ENCODE measurements around the gene CIT.

The CIT gene

DNA sequence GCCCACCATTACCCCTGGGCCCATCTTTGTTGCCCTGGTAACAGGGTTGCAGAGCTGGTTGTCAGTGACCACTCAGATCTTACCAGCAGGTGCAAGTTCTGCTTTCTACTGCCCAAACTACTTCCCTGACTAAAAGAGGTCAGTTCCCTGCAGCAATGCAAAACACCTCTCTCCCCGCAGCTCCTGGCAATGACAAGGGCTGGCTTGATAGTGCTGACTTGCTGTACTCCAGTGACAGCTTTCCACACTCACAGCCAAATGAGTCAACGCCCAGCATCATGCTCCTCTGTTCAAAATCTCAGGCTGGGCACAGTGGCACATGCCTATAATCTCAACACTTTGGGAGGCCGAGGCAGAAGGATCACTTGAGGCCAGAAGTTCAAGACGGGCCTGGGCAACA lies 90.6 kb downstream of the CIT start:
- CTCF ChIA-PET, result interaction anchor here (1.0 kb wide), 1 partner anchor 9 kb away, joined by 3 read pairs; no protein-coding TSS in a partner anchor
- POLR2A ChIA-PET, result no interaction called here
- DNase-seq (ENCODE audit: extremely low spot score), result no peak
- TF ChIP-seq CTCF (IDR thresholded peaks at IDR 0.05; ENCODE audit: control extremely low read depth, extremely low read depth, low read depth, missing control alignments), result no peak

- CTCF ChIA-PET, result interaction anchor here (0.8 kb wide), 1 partner anchor 13 kb away, joined by 3 read pairs; no protein-coding TSS in a partner anchor
Observed at GRCh38 chr12:119784673-119785072, 92.4 kb downstream of the CIT start.

GRCh38 chr12:119783787-119784186 lies 93.3 kb downstream of the CIT start:
- ChIA-PET CTCF (no interaction called here), POLR2A (no interaction called here)
- no peak for TF ChIP-seq CTCF (IDR thresholded peaks at IDR 0.05; ENCODE audit: control extremely low read depth, extremely low read depth, low read depth, missing control alignments)
- DNase-seq (ENCODE audit: extremely low spot score), result no peak

More at GRCh38 chr12:119784673-119785072, 92.4 kb downstream of the CIT start:
- no peak for DNase-seq (ENCODE audit: extremely low spot score)
- POLR2A ChIA-PET, result no interaction called here
- TF ChIP-seq CTCF (IDR thresholded peaks at IDR 0.05; ENCODE audit: control extremely low read depth, extremely low read depth, low read depth, missing control alignments), result no peak

GRCh38 chr12:119781804-119782203 lies 95.3 kb downstream of the CIT start:
- CTCF ChIA-PET, result interaction anchor here (1.0 to 4.9 kb wide), 10 partner anchors 9 to 94 kb away, joined by 3 to 31 read pairs (median 4); no protein-coding TSS in a partner anchor
- DNase-seq (ENCODE audit: extremely low spot score), result peak; percentile 33
- POLR2A ChIA-PET, result no interaction called here
- TF ChIP-seq CTCF (IDR thresholded peaks at IDR 0.05; ENCODE audit: control extremely low read depth, extremely low read depth, low read depth, missing control alignments), result no peak

GRCh38 chr12:119780786-119781434 lies 96.2 kb downstream of the CIT start:
- DNase-seq (ENCODE audit: extremely low spot score), result no peak
- CTCF ChIA-PET, result interaction anchor here (1.0 to 4.9 kb wide), 11 partner anchors 10 to 121 kb away, joined by 3 to 31 read pairs (median 4); no protein-coding TSS in a partner anchor
- POLR2A ChIA-PET, result no interaction called here

GRCh38 chr12:119775246-119775895 lies 101.7 kb downstream of the CIT start:
- TF ChIP-seq CTCF (IDR thresholded peaks at IDR 0.05; ENCODE audit: control extremely low read depth, extremely low read depth, low read depth, missing control alignments), result no peak
- ChIA-PET POLR2A (no interaction called here), CTCF (interaction anchor here (1.1 kb wide), 1 partner anchor 16 kb away, joined by 4 read pairs; no protein-coding TSS in a partner anchor)
- no peak for DNase-seq (ENCODE audit: extremely low spot score)

More at GRCh38 chr12:119780786-119781434, 96.2 kb downstream of the CIT start:
- peak; percentile 35 for TF ChIP-seq CTCF (IDR thresholded peaks at IDR 0.05; ENCODE audit: control extremely low read depth, extremely low read depth, low read depth, missing control alignments)

Data from GM10248 (cell line).